Frontal cortex (tissue), 4 donors: ENCODE measurements around the gene MOB4. TPM values are rescaled to one million over a fixed set of nuclear protein-coding genes. Genes with fewer than 3 reads are reported as not detected.
A peak's percentile ranks its signal among the peaks of the same experiment; 100 is the strongest.
"Not testable (repeated sequence)": the region's sequence is repeated elsewhere in the genome, so short reads cannot be mapped to it uniquely, and the experiment has no call there.

ENCODE experiments used
- DNase-seq, 2 donors: peaks; one replicate each; pipeline ENCODE4 v3.0.0; 2012; ENCODE audit warnings: low spot score in 2 of 2
- FAIRE-seq: peaks from 2 replicates; lab custom pipeline; 2012; peaks lifted over from hg19 to GRCh38; lab: Jason Lieb, UNC
- total RNA-seq: library from RNA; depleted of rRNA; stranded (reverse); fragments of >200 nt; gene quantifications from one replicate; pipeline ENCODE4 v1.2.3, GENCODE V29; 2014
- donor health status: control.
- donor health status: control.
- donor health status: control.

Gene MOB4
- total RNA-seq, 1 donor from 2014 or later, result 88.9 TPM

GRCh38 chr2:197506658-197507057 lies 9.2 kb upstream of the MOB4 start:
- no peak for FAIRE-seq
- DNase-seq, result no peak

GRCh38 chr2:197513915-197514314 lies 2.0 kb upstream of the MOB4 start:
- DNase-seq (no peak), FAIRE-seq (no peak)

DNA sequence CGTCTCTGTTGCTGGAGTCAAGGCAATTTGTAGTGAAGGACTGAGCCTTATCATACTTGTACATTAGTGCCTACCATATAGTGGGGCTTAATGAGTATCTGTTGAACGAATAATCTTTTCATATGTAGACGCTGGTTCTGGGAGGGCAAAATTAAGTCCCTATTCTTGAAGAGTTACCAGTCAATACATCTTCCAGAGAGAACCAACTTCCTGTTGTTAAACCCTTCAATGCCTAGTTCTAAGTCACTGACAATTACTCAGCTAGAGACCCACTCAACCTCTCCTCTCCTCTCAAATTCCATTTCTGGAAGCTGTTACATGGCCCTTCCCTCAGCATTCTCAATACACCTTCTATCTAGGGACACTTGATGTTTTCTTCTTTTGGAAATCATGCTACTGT lies 1.1 kb upstream of the MOB4 start:
- no peak for DNase-seq
- FAIRE-seq, result no peak

DNA sequence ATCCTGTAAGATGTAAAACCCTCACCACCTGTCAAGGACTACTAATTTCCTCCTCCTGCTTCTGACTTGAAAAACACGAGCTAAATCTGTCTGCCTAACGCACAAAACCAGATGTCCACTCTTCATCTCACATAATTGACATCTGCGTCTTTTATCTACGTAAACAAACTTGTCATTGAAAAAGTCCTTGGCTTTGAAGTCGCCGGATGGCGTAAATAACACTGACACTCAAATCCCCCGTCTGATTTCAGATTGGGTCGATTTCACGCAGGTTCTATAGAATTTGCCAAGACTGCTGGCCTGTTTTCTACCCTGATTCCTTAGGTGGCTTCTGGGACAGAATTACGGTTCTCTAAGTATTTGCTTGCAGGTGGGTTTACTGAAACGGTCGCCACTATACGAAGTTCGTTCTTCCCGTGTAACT lies 539 bp upstream of the MOB4 start:
- FAIRE-seq, result no peak
- DNase-seq, result peak in 1 of 2 donors; percentile 24

DNA sequence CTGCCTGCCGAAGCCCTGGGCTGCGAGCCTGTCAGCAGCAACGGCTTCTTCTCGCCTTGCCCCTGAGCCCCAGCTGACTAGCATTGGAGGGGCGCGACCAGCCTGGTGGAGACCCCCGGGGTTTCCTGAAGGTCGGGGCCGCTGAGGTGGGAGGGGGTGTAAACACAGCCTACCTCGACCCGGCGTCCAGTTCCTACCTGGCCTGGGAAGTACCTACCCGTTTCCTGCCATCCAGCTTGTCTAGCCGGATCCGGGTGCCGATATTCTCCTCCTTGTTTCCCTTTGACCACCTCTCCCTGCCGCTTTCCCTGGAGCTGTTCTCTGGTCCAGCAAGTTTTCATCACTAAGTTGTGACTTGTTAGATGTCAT lies 511 bp downstream of the MOB4 start:
- peak; percentile 14 to 27 for DNase-seq

DNA sequence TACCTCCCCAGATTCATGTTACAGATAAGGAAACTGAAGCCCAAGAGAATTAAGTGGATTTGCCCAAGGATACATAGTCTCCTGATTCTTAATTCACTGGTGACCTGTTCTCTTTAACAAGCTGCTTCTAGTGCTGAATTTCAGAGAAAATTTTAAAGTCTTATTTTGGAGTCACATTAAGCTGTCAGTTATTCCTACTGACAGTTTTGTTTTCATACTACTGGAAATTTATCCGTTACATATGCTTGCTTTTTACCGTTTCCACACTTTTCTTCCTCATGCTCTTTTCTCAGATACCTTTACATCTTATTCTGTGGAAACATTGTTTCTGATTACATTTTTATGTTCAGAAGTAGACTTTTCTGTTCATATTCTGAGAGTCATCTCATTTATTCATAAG lies 1.3 kb downstream of the MOB4 start:
- DNase-seq (no peak), FAIRE-seq (no peak)

More for the DNA sequence above, 511 bp downstream of the MOB4 start:
- FAIRE-seq, result no peak

GRCh38 chr2:197538412-197538811 lies 22.5 kb downstream of the MOB4 start:
- FAIRE-seq (no peak), DNase-seq (no peak)

DNA sequence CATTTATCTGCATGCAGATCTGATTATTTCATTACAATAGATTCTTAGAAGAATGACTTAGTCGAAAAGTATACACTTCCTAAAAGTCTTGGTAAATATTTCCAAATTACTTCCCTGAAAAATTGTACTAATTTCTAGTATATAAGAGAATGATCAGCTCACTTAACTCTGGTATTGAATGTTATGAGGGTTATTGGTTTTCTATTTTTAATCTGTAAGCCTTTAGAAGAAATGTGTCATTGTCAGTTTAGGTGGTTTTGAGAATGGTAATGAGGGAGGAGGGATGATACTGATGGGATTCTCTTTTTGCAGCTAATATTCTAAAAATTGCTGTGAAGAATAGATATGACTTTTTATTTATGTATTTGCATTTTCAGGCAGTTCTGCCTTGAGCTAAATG lies 23.9 kb downstream of the MOB4 start:
- DNase-seq, result no peak
- no peak for FAIRE-seq

- DNase-seq (no peak), FAIRE-seq (no peak)
Measured at GRCh38 chr2:197543206-197543605, 27.3 kb downstream of the MOB4 start.

GRCh38 chr2:197547163-197547900 lies 31.5 kb downstream of the MOB4 start:
- FAIRE-seq (no peak), DNase-seq (no peak)

DNA sequence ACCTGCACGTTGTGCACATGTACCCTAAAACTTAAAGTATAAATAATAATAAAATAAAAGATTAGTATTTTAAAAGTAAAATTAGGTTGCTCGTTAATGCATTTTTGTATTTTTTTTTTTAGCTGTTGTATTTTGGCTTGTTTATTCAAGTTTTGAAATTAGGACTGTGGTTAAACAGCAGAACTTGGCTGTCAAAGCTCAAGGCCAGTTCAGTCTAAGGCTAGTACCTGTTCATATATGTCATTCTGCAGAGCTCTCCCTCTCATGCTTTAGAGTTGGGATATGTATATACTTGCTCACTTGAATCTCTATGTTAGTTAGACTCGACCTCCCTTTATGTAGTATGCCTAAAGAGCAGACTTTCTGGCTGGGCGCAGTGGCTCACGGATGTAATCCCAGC lies 32.7 kb downstream of the MOB4 start:
- no peak for DNase-seq
- no peak for FAIRE-seq

DNA sequence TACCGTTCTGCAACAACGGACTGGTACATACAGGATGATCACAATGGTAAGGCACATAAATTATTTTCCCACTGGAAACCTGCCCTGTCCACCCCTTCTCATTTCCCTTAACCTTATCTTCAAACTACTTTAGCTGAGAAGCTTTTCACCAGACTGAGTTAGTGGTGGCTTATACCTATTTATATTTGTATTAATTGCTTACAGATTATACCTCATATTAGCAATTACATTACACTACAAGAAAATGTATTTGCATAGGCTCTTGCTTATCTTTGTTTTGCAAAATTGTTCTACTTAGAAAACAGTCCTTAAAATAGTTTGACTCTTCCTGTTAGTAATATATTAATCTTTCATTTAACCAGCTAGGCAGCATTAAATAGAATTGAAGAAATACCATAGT lies 35.4 kb downstream of the MOB4 start:
- FAIRE-seq, DNase-seq: not testable (repeated sequence)

DNA sequence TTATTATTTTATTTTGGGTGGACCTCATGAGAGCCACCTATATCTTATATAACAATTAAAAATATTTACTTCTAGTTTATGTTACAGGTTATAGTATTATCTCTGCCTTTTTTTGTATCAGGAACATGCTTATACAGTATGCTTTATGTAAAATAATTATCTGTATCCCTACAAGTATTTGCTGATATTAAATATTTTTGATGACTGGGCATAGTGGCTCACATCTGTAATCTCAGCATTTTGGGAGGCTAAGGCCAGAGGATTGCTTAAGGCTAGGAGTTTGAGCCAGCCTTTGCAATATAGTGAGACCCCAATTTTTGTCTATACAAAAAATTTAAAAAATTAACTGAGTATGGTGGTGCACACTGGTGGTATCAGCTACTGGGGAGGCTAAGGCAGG lies 39.6 kb downstream of the MOB4 start:
- FAIRE-seq (no peak), DNase-seq (no peak)

DNA sequence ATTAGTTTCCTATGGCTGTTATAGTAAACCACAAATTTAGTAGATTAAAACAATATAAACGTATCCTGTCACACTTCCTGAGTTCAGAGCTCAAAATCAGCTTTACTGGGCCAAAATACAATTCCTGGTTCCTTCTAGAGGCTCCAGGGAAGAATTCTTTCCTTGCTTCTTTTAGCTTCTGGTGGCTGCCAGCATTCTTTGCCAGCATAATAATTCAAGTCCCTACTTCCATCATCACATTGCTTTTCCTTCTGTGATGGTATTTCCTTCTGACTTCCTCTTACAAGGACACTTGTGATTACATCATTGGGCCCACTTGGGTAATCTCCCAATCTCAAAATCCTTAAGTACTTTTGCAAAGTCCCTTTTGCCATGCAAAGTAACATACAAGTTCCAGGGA lies 40.6 kb downstream of the MOB4 start:
- no peak for FAIRE-seq

GRCh38 chr2:197558393-197558792 lies 42.5 kb downstream of the MOB4 start:
- DNase-seq (no peak), FAIRE-seq (no peak)

More for the DNA sequence above, 40.6 kb downstream of the MOB4 start:
- DNase-seq, result no peak

- DNase-seq (no peak), FAIRE-seq (no peak)
Measured at GRCh38 chr2:197559681-197560080, 43.8 kb downstream of the MOB4 start.

DNA sequence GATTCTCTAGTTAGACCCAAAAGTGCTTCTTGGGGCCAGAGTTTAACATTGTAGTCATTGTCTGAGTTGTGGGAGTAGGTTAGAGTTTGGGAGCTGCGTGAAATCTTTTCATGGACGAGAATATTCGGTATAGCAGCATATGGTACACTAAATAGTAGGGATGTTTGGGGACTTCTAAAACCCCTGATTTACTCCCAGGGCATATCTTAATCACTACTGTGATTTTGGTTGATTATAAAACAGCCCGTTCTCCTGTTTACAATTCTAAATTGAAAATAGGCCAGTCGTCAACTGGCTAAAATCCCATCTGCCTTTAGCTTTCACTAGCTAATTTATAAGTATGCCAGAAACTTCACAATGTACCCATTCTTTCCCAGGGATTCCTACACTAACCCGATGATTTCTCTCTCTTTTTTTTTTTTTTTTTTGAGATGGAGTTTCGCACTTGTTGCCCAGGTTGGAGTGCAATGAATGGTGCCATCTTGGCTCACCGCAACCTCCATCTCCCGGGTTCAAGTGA lies 44.3 kb downstream of the MOB4 start:
- no peak for DNase-seq
- peak; percentile 44 for FAIRE-seq

- DNase-seq (no peak), FAIRE-seq (no peak)
Measured at GRCh38 chr2:197571627-197572271, 55.9 kb downstream of the MOB4 start.

DNA sequence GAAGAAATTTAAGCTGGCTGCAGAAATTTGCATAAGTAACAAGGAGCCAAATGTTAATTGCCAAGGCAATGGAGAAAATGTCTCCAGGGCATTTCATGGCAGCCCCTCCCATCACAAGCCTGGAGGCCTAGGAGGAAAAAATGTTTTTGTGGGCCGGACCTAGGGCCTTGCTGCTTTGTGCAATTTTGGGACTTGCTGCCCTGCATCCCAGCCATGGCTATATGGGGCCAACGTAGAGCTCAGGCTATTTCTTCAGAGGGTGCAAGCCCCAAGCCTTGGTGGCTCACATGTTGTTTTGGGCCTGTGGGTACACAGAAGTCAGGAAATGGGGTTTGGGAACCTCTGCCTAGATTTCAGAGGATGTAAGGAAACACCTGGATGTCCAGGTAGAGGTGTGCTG lies 57.7 kb downstream of the MOB4 start:
- no peak for FAIRE-seq
- no peak for DNase-seq

- FAIRE-seq, result no peak
- no peak for DNase-seq
Measured at GRCh38 chr2:197575987-197576386, 60.1 kb downstream of the MOB4 start.

DNA sequence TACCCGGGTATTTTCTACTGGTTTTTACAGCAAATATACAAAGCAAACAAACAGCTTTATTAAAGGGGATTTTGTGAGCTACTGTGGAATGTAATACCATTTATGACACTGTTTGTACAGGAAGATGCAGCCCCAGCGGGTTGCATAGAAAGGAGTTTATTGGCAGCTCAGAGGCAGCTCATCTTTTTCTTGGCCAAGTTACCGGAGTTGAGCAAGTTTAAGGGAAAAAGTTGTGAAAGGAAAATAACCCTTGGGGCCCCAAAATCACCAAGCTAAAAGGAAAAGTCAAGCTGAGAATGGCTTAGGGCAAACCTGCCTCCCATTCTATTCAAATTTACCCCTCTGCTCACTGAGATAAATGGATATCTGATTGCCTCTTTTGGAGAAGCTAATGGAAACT lies 60.8 kb downstream of the MOB4 start:
- FAIRE-seq (no peak), DNase-seq (no peak)
